ENCODE data around the gene AGAP3.

DNA sequence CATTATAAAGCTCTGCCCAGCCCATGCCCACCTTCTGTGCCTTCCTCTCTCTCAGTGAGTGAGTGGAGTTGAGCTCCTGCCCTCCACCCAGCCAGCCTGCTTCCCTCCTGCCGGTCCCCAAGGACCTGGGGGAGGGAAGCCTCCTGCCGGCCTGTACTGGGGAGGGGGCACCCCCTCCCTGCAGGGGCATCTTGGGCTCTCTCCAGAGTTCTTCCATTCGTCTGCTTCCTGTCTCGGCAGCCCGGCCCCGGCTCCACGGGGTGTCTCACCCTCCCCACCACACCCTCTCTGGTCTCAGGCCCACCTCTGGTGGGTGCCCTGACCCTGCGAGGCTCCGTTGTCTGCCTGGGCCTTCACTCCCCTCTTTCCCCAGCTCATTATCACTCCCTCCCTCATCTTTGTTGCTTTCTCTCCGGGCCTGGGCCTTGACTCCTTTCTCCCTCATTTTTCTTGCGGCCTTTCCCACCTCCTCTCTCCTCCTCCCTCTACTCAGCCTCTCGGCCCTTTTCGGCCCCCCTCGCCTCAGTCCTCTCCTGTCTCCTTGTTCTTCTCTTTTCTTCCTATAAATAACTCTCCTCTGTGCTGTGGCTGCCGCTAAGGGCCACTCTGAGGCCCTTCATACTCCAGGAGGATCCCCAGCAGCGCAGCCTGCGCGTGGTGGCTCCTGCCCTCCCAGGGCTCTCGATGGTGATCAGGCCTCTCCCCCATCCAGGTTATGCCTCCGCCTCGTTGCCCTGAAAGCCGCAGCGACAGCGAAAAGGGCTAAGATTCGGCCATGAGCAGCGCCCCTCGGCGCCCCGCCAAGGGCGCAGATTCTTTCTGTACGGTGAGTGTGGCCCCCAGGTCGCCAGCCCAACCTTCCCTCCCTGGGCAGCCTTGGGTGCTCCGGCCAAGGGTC is 24.8 kb upstream of the AGAP3 start:
- TF ChIP-seq CTCF (IDR thresholded peaks at IDR 0.05; ENCODE audit: low read depth, low read length) (no peak), EZH2phosphoT487 (IDR thresholded peaks at IDR 0.05; ENCODE audit: low read depth) (no peak)

All from OCI-LY3 (cell line).